Measurements from ENCODE around the gene TEX29. TPM values are rescaled to one million over a fixed set of nuclear protein-coding genes. Genes with fewer than 3 reads are reported as not detected.

TEX29 gene
- polyA plus RNA-seq, 1 donor from 2014 or later, result not detected

- H3K27ac ChIP-seq (ENCODE audit: low read length), result no peak overlapping the region
- no peaks in the 10 kb centered on the region for H3F3A ChIP-seq (ENCODE audit: insufficient read depth, low read length, poor library complexity, severe bottlenecking)
- H3K79me2 ChIP-seq (replicated peaks; ENCODE audit: insufficient read depth, low read length), result no peaks in the 10 kb centered on the region
- peaks cover 9% of the 10 kb centered on the region for H3K9me3 ChIP-seq (ENCODE audit: low read length)
- H3K4me3 ChIP-seq (ENCODE audit: low read length), result no peak overlapping the region
- no peaks in the 10 kb centered on the region for H4K20me1 ChIP-seq (ENCODE audit: insufficient read depth)
- H3K36me3 ChIP-seq (ENCODE audit: insufficient read depth, low read length), result peaks cover 7% of the 10 kb centered on the region
- no peak overlapping the region for H3K4me2 ChIP-seq (ENCODE audit: low read length)
- TF ChIP-seq, protein P1, sequence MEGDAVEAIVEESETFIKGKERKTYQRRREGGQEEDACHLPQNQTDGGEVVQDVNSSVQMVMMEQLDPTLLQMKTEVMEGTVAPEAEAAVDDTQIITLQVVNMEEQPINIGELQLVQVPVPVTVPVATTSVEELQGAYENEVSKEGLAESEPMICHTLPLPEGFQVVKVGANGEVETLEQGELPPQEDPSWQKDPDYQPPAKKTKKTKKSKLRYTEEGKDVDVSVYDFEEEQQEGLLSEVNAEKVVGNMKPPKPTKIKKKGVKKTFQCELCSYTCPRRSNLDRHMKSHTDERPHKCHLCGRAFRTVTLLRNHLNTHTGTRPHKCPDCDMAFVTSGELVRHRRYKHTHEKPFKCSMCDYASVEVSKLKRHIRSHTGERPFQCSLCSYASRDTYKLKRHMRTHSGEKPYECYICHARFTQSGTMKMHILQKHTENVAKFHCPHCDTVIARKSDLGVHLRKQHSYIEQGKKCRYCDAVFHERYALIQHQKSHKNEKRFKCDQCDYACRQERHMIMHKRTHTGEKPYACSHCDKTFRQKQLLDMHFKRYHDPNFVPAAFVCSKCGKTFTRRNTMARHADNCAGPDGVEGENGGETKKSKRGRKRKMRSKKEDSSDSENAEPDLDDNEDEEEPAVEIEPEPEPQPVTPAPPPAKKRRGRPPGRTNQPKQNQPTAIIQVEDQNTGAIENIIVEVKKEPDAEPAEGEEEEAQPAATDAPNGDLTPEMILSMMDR (IDR thresholded peaks at IDR 0.05; ENCODE audit: poor library complexity, severe bottlenecking), result no peak
- TF ChIP-seq SMC3 (conservative IDR thresholded peaks at IDR 0.05; ENCODE audit: poor library complexity), result no peak
- no peak overlapping the region for H2AFZ ChIP-seq (ENCODE audit: low read depth, low read length)
- H3K9me2 ChIP-seq (ENCODE audit: insufficient read depth, low read length), result no peaks in the 10 kb centered on the region
- H3K9ac ChIP-seq (ENCODE audit: low read length), result no peak overlapping the region
- no peaks in the 10 kb centered on the region for H3K27me3 ChIP-seq (ENCODE audit: insufficient read depth, low read depth, low read length)
Observed at GRCh38 chr13:111312944-111313590, 7.4 kb upstream of the TEX29 start.

GRCh38 chr13:111313911-111314425 is 6.5 kb upstream of the TEX29 start:
- no peaks in the 10 kb centered on the region for H4K20me1 ChIP-seq (ENCODE audit: insufficient read depth)
- H3K9me3 ChIP-seq (ENCODE audit: low read length), result peaks cover 9% of the 10 kb centered on the region
- H3K9me2 ChIP-seq (ENCODE audit: insufficient read depth, low read length), result no peaks in the 10 kb centered on the region
- no peaks in the 10 kb centered on the region for H3K27me3 ChIP-seq (ENCODE audit: insufficient read depth, low read depth, low read length)
- H3K36me3 ChIP-seq (ENCODE audit: insufficient read depth, low read length), result peaks cover 7% of the 10 kb centered on the region
- H3F3A ChIP-seq (ENCODE audit: insufficient read depth, low read length, poor library complexity, severe bottlenecking), result no peaks in the 10 kb centered on the region
- no peak overlapping the region for H3K9ac ChIP-seq (ENCODE audit: low read length)
- H3K27ac ChIP-seq (ENCODE audit: low read length), result no peak overlapping the region
- H3K4me3 ChIP-seq (ENCODE audit: low read length), result no peak overlapping the region
- H3K79me2 ChIP-seq (replicated peaks; ENCODE audit: insufficient read depth, low read length), result no peaks in the 10 kb centered on the region
- TF ChIP-seq SMC3 (conservative IDR thresholded peaks at IDR 0.05; ENCODE audit: poor library complexity), result no peak
- no peak for TF ChIP-seq EZH2 (IDR thresholded peaks at IDR 0.05; ENCODE audit: borderline replicate concordance, insufficient read depth, low read length, poor library complexity, severe bottlenecking)
- TF ChIP-seq, protein P1 (IDR thresholded peaks at IDR 0.05; ENCODE audit: poor library complexity, severe bottlenecking), result no peak
- no peak for TF ChIP-seq MXI1 (conservative IDR thresholded peaks at IDR 0.05; ENCODE audit: poor library complexity, severe bottlenecking)
- TF ChIP-seq RAD21 (conservative IDR thresholded peaks at IDR 0.05), result no peak
- TF ChIP-seq EP300 (conservative IDR thresholded peaks at IDR 0.05; ENCODE audit: poor library complexity, severe bottlenecking), result no peak
- TF ChIP-seq, protein P2, sequence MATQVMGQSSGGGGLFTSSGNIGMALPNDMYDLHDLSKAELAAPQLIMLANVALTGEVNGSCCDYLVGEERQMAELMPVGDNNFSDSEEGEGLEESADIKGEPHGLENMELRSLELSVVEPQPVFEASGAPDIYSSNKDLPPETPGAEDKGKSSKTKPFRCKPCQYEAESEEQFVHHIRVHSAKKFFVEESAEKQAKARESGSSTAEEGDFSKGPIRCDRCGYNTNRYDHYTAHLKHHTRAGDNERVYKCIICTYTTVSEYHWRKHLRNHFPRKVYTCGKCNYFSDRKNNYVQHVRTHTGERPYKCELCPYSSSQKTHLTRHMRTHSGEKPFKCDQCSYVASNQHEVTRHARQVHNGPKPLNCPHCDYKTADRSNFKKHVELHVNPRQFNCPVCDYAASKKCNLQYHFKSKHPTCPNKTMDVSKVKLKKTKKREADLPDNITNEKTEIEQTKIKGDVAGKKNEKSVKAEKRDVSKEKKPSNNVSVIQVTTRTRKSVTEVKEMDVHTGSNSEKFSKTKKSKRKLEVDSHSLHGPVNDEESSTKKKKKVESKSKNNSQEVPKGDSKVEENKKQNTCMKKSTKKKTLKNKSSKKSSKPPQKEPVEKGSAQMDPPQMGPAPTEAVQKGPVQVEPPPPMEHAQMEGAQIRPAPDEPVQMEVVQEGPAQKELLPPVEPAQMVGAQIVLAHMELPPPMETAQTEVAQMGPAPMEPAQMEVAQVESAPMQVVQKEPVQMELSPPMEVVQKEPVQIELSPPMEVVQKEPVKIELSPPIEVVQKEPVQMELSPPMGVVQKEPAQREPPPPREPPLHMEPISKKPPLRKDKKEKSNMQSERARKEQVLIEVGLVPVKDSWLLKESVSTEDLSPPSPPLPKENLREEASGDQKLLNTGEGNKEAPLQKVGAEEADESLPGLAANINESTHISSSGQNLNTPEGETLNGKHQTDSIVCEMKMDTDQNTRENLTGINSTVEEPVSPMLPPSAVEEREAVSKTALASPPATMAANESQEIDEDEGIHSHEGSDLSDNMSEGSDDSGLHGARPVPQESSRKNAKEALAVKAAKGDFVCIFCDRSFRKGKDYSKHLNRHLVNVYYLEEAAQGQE (IDR thresholded peaks at IDR 0.05; ENCODE audit: borderline replicate concordance), result no peak
- no peak for TF ChIP-seq POLR2AphosphoS5 (IDR thresholded peaks at IDR 0.05)
- no peak for TF ChIP-seq TAF1 (IDR thresholded peaks at IDR 0.05; ENCODE audit: low read depth)
- no peak overlapping the region for H2AFZ ChIP-seq (ENCODE audit: low read depth, low read length)
- no peak overlapping the region for H3K4me2 ChIP-seq (ENCODE audit: low read length)
